ENCODE results near the gene GOLGA8N.

Gene GOLGA8N

DNA sequence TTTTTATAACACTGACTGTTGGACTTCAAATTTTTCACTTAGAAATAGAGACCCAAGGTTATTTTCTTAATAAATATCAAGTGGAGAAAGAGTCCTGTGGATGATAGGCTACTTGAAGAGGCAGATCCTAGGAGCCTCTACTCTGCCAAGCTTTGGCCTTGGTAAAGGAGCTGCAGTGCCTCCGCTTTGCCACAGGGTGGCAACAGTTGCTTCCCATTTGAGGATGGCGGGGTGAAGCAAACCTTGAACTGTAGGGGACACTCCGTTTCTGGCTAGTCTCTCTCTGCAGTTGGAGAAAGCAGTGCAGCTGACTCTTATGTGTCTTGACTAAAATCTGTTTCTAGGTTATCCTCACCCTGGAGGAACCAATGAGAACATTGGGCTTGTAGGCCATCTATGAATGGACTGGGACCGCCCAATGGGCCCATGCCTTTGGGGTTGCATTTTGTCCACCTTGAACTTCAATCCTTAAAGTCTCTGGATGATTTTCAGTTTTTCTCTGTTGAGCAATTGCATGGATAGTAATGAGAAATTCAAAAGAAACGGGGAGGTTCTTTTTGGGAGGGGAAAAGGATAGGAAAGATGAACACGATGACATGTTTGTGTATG, 58.1 kb downstream of the GOLGA8N start:
- no peak for DNase-seq

- DNase-seq: no peak
Observed at GRCh38 chr15:32652178-32652577, 58.9 kb downstream of the GOLGA8N start.

DNA sequence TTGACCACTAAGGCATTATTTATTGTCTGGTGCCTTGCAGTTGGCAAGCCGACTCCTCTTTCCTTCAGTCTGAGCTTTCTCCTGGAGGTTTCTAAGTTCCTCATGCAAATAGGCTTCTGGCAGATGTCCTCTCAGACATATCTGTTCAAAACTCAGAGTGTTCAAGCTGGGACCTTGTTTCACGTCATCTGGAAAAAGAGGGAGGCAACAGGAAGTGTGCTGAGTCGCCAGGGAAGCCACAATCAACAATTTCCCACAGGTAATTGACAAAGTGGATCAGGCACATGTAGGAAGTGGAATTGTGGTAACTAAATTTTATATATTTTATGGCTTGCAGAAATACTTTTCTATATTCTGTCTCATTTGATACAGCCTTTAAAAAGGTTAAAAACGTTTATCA, 62.8 kb downstream of the GOLGA8N start:
- no peak for DNase-seq

- no peak for DNase-seq
Observed at GRCh38 chr15:32656496-32656895, 63.2 kb downstream of the GOLGA8N start.
